Activated naive CD8-positive, alpha-beta T cell treated with anti-CD3 and anti-CD28 coated beads, Interleukin-2, amount 50 U/mL, for 24 hours (primary cell): ENCODE measurements around the gene RPS18.

Experiments
- ATAC-seq: fragments of 150-1000 bp; cut with Tn5 transposase; one replicate; pipeline ENCODE4 v1.10.0; 2021
- DNase-seq: peaks from one replicate; pipeline ENCODE4 v3.0.0; 2021
- H3K27ac Mint-ChIP-seq: one replicate; pipeline ENCODE4 v1.8.0; 2021; ENCODE audit warnings: mild to moderate bottlenecking, mixed read lengths
- H3K27me3 Mint-ChIP-seq: one replicate; pipeline ENCODE4 v1.8.0; 2021; ENCODE audit warnings: mixed read lengths
- H3K36me3 Mint-ChIP-seq: one replicate; pipeline ENCODE4 v1.8.0; 2021; ENCODE audit warnings: low read depth, mixed read lengths
- H3K4me1 Mint-ChIP-seq: one replicate; pipeline ENCODE4 v1.8.0; 2021; ENCODE audit warnings: mixed read lengths
- H3K4me3 Mint-ChIP-seq: one replicate; pipeline ENCODE4 v1.8.0; 2021; ENCODE audit warnings: mild to moderate bottlenecking, moderate library complexity, mixed read lengths
- H3K9me3 Mint-ChIP-seq: one replicate; pipeline ENCODE4 v1.8.0; 2021; ENCODE audit warnings: mixed read lengths

Gene RPS18

DNA sequence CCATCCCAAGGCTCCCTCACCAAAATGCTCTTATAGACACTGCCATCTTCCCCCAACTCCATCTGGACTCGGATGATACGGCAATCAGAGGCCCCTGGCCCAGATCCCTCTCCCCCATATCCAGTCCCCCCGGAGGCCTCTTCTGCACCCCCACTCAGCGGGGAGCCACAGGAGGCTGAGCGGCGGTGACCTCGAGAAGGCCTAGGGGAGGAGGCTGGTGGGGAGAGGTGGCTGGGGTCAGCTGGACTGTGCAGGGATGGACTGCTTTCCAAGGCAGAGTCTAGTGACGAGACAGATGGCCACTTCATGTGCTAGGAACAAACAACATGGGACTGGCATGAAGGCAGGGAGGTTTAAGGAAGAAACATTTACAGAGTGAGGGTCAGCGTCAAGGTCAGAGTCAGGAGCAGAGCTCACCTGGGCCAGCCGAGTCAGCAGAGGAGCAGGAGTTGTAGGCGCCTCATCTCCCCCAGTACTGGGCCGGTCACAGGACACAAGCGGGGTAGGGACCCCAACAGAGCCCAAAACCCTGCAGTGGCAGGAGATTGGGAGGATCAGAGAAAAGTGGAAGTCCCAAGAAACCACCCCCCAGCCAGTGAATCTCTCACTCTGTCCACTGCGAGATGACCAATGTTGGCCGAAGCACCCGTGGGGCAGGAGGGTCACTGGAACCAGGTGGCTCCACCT, 21.3 kb downstream of the RPS18 start:
- no peak overlapping the region for H3K27ac Mint-ChIP-seq
- ATAC-seq = no peak
- peaks cover 26% of the 10 kb centered on the region for H3K36me3 Mint-ChIP-seq
- H3K9me3 Mint-ChIP-seq = no peaks in the 10 kb centered on the region
- H3K27me3 Mint-ChIP-seq = no peaks in the 10 kb centered on the region
- peaks cover 38% of the 10 kb centered on the region for H3K4me1 Mint-ChIP-seq
- H3K4me3 Mint-ChIP-seq = no peak overlapping the region
- DNase-seq = no peak

DNA sequence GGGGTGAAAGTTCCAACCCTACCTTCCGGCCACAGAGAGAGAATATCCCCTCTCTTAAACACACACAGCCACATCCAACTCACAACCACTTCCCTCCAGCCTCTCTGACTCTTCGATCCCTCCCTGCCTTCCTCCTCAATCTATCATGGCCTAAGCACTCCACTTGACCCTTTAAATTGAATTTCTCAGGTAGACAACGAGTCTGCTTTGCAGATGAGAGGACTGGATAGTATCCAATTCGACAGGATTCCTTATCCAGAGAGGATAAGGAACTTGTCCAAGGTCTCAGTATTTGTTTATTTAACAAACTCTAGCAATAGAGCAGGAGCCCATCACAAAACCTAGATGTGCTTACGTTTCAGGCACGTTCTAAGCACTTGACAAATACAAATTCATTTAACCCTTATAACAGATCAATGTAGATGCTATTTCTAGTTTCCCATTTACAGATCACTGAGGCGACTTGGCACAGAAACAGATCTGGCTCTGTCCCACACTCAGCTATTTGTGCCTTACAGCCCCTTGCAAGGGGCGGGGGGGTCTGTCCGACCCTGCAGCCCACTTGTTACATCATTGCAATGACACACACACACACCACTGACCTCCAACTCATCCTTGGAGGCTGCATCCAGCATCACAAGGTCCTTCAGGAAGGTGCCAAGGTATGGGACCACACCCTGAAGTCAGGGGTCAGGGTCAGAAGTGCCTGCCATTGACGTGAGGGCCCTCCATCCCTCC, 22.4 kb downstream of the RPS18 start:
- no peak overlapping the region for H3K27ac Mint-ChIP-seq
- DNase-seq (no peak), ATAC-seq (no peak)
- peaks cover 25% of the 10 kb centered on the region for H3K36me3 Mint-ChIP-seq
- no peak overlapping the region for H3K4me3 Mint-ChIP-seq
- no peaks in the 10 kb centered on the region for H3K27me3 Mint-ChIP-seq
- no peaks in the 10 kb centered on the region for H3K9me3 Mint-ChIP-seq
- H3K4me1 Mint-ChIP-seq = peaks cover 36% of the 10 kb centered on the region

DNA sequence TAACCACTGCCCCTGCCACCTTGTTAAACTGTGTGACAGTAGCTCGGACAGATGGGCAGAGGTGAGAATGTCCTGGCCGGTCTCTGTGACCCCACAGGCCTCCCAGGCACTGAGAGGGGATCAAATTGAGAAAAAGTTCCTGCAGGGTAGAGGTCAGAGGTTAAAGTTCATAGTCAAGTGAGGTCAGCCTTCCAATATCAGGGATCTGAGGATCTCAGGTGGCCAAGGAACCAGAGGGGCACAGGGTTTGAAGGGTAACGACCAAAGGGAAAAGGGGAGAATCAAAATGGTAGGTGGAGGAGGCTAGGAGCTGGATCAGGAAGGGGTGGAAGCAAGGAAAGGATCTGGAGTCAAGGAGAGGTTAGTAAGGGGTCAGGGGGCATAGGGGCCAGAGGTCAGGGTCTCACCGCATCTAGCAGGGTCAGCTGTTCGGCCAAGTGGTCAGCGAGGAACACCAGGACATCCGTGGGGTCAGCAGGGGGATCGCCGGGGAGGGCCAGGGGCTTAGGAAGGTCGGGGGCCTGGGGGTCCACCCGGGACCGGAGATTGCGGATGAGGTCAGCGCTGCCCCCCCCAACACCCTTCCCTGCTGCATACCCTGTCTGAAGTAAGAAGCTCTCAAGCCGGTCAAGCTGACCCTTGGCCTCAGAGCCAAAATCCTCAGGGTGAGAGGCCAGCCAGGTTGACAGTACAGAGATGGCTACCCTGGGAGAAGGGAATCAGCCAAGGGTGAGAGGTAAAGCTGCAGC, 23.9 kb downstream of the RPS18 start:
- H3K4me3 Mint-ChIP-seq = peak overlapping the region; percentile 25
- no peaks in the 10 kb centered on the region for H3K9me3 Mint-ChIP-seq
- no peaks in the 10 kb centered on the region for H3K27me3 Mint-ChIP-seq
- peak overlapping the region; percentile 10 for H3K27ac Mint-ChIP-seq
- no peak for DNase-seq
- H3K4me1 Mint-ChIP-seq = peaks cover 37% of the 10 kb centered on the region
- no peak for ATAC-seq
- peaks cover 22% of the 10 kb centered on the region for H3K36me3 Mint-ChIP-seq

DNA sequence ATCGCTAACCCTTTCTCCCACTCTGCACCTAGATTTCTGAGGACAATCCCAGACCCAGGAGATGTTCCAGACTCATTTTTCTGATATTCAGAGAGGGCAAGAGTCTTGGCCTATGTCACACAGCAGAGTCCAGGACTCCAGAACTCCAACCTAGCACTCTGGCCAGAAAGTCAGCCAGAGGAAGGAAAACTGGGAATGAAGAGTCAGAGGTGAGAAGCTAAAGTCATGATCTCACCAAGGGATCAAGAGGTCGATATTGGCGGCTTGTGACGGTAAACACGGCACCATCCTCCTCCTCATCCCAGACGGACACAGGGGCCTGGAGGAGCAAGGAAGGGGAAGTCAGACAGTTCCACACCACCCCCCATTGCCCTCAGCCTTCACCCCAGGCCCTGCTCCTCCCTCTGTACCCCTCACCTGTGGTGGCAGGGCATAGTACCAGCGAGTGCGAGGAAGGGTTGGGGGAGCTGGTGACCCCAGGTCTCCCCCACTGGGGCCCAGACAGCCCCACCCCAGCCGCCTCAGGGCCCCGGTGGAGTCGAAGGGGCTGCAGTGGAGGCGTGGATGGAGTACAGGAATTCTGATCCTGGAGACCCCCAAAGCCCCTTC, 25.0 kb downstream of the RPS18 start:
- H3K4me1 Mint-ChIP-seq = peaks cover 36% of the 10 kb centered on the region
- H3K36me3 Mint-ChIP-seq = peaks cover 24% of the 10 kb centered on the region
- ATAC-seq (no peak), DNase-seq (no peak)
- no peaks in the 10 kb centered on the region for H3K27me3 Mint-ChIP-seq
- peak overlapping the region; percentile 93 for H3K4me3 Mint-ChIP-seq
- no peaks in the 10 kb centered on the region for H3K9me3 Mint-ChIP-seq
- H3K27ac Mint-ChIP-seq = peak overlapping the region; percentile 59

DNA sequence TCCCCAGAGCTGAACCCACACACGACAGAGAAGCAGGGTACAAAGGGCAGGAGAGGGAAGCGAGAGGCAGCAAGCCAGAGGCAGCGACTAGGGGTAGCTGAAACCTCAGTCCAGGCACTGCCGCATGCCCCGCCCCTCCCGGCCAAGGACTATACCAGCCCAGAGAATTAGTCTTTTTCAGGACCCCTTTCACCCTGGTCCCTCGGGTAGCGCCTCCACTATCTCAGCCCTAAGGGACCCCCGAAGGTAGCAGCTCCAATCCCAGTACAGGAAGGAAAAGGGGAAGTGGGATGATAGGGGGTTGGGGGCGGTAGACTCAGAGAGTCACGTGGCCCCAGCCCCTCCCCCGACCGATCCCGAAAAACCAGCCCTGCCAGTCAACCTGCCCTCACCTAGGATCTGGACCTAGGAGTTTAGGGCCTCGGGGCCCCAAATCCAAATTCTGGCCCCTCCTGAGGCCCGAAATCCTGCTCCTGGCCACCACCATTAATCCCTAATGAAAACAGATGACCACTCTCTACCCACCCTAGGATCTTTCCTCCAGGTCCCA, 25.6 kb downstream of the RPS18 start:
- DNase-seq (no peak), ATAC-seq (no peak)
- Mint-ChIP-seq H3K4me3 (peak overlapping the region; percentile 93), H3K4me1 (peaks cover 34% of the 10 kb centered on the region), H3K36me3 (peaks cover 30% of the 10 kb centered on the region), H3K27ac (peak overlapping the region; percentile 59), H3K9me3 (no peaks in the 10 kb centered on the region), H3K27me3 (no peaks in the 10 kb centered on the region)

DNA sequence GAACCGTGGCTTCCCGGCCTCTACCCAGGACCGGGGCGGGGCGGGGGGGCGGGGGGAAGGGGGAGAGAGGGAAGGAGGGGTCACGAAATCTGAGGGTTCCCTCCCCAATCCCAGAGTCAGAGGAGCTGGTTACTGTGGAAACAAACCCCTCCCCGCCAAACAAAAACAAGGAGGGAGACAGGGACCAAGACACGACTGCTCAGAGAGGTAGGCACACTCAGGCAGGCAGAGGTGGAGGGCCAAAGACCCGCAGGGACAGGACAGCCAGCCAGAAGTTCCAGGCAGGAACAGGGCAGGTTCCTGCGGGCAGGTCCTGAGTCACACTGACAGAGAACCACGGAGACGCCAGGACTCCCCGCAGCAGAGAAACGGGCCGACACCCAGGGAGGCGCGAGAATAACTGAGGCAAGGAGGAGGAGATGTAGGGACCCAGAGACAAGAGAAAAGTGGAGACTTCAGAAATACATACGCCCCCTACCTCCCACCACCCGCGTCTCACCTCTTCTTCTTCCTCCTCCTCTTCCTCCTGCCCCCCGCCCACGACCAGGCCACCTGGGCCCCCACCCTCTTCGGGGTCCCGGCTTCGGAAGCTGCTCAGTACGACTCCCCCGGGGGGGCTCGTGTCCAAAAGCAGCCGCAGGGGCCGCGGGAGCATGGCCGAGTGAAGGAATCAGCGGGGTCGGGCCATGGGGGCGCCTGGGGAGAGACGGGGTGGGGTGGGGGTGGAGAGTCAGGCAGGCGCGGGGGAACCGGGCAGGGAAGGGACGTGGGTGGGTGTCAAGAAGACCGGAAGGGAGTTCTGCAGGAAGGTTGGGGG, 26.3 kb downstream of the RPS18 start:
- Mint-ChIP-seq H3K27ac (peak overlapping the region; percentile 98), H3K4me3 (peak overlapping the region; percentile 93), H3K36me3 (peaks cover 29% of the 10 kb centered on the region), H3K9me3 (no peaks in the 10 kb centered on the region), H3K4me1 (peaks cover 33% of the 10 kb centered on the region), H3K27me3 (no peaks in the 10 kb centered on the region)
- peak; percentile 66 for DNase-seq
- peak; percentile 44 for ATAC-seq

DNA sequence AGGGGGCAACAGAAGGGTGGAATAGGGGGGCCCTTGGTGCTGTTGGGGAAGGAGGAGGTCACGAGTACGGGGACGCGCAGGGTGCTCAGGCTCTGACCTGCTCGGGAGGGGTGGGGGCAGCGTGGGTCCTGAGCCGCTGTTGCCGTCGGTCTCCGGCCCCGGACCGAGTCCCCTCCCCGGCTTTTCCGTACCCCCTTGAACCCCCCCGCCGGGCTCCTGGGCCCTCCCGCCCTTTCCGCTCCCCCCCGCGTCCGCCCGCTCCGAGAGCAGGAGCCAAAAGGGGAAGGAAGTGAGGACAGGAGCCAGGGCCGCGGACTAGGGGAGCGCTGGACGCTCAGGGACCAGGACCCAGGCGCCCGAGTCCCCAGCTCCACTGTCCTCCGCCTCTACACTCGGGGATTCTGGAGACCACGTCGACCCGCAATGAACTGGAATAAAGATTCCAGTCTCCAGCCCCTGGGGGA, 26.9 kb downstream of the RPS18 start, which contains the start of gene RGL2:
TSS of gene RGL2 (minus strand) at position 170 of the 464 bp plus-strand sequence. CDS start 332 bp downstream, outside the sequence.
- Mint-ChIP-seq H3K36me3 (peaks cover 34% of the 10 kb centered on the region), H3K9me3 (no peaks in the 10 kb centered on the region), H3K4me1 (peaks cover 36% of the 10 kb centered on the region), H3K4me3 (peak within 1 kb of the TSS; percentile 93), H3K27ac (peak within 1 kb of the TSS; percentile 98), H3K27me3 (no peaks in the 10 kb centered on the region)
- DNase-seq (peak; percentile 69), ATAC-seq (peak; percentile 21)

DNA sequence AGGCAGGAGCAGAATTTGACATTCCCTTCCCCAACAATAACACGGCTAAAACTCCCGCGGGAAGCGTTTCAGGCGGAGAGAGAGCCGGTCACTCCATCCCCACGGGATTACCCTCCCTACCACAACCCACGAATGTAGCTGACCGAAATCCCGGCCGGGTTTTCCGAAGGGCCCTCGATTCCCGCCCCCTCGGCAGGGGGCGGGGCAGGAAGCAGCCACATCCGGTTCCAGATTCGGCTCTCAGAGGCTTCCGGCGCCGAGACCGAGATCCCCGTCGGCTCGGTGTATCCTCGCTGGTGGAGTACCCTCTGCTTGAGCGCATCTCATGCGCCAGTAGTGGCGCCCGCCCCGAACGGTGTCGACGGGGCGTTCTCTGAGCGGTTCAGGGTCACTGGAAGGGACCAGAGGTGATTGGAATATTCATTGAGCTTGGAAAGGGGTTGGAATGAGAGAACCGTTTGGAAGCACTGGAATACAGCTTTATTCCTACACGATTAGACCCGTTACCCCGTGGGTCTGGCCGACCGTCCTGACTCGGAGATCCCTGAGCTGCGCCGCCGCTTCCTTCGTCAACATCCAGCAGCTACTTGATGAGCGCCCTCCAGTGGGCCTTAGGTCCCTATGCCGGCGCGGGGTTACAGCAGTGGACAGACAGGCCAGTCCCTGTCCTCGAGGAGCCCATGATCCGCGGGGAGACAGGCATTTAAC, 27.5 kb downstream of the RPS18 start:
- Mint-ChIP-seq H3K36me3 (peaks cover 35% of the 10 kb centered on the region), H3K4me1 (peaks cover 40% of the 10 kb centered on the region), H3K27ac (peak overlapping the region; percentile 98), H3K9me3 (no peaks in the 10 kb centered on the region), H3K4me3 (peak overlapping the region; percentile 93), H3K27me3 (no peaks in the 10 kb centered on the region)
- ATAC-seq (peak; percentile 86), DNase-seq (peak; percentile 96)

DNA sequence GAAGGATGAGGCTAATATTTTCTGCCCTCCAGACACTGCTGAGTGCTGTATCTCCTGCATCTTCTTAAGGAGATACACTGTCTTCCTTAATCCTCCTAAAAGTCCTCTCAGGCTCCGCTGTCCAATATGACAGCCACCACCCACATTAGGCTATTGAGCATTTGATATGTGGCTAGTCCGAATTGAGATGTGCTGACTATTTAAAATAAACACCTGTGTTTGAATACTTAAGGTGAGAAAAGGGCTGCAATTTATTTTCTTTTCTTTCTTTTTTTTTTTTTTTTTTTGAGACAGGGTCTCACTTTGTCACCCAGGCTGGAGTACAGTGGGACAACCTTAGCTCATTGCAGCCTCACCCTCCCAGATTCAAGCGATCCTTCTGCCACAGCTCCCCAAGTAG, 30.0 kb downstream of the RPS18 start:
- Mint-ChIP-seq H3K36me3 (peaks cover 47% of the 10 kb centered on the region), H3K27me3 (no peaks in the 10 kb centered on the region), H3K4me3 (peak overlapping the region; percentile 3), H3K9me3 (no peaks in the 10 kb centered on the region), H3K27ac (no peak overlapping the region), H3K4me1 (peaks cover 54% of the 10 kb centered on the region)
- ATAC-seq = no peak
- DNase-seq = no peak

DNA sequence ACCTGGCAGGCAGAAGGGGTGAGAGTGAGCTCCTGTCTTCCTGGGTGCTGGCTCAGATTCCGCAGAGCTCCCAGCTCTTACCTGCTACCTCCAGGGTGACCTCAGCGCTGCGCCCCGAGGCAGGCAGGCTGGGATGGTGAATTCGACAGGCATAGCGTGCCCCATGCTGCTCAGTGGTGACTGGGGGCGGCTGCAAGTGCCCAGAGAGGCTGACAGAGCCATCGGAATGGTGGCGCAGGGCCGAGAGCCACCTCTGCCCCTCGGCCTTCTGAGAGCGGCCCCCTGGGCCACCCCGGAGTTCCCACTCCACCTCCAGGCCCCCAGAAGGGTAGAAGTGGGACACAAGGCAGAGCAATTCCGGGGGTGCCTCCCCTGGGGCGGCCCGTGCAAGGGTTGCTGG, 32.3 kb downstream of the RPS18 start:
- no peaks in the 10 kb centered on the region for H3K9me3 Mint-ChIP-seq
- peak overlapping the region; percentile 87 for H3K27ac Mint-ChIP-seq
- H3K4me3 Mint-ChIP-seq = no peak overlapping the region
- no peaks in the 10 kb centered on the region for H3K27me3 Mint-ChIP-seq
- ATAC-seq (no peak), DNase-seq (no peak)
- H3K4me1 Mint-ChIP-seq = peaks cover 58% of the 10 kb centered on the region
- peaks cover 55% of the 10 kb centered on the region for H3K36me3 Mint-ChIP-seq

DNA sequence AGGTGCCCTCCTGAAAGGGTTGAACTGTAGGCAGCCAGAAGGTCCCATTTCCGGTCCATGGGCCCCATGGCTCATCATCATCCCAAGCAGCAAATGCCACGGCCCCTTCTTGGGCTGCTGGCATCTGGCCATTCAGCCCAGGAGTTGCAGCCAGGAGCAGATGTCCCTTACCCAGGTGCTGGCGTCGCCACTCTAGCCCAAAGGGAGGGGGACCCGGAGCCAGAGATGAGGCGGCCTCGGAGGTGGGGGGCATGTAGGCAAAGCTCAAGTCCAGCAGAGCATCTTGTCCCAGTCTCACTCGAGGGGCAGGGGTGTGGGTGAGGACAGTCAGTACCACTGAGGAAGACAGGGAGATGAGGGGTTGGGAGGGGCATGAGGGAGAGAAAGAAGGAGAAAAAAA, 33.2 kb downstream of the RPS18 start:
- Mint-ChIP-seq H3K27ac (peak overlapping the region; percentile 52), H3K36me3 (peaks cover 51% of the 10 kb centered on the region), H3K27me3 (no peaks in the 10 kb centered on the region), H3K4me3 (no peak overlapping the region), H3K4me1 (peaks cover 51% of the 10 kb centered on the region), H3K9me3 (no peaks in the 10 kb centered on the region)
- ATAC-seq (no peak), DNase-seq (no peak)

DNA sequence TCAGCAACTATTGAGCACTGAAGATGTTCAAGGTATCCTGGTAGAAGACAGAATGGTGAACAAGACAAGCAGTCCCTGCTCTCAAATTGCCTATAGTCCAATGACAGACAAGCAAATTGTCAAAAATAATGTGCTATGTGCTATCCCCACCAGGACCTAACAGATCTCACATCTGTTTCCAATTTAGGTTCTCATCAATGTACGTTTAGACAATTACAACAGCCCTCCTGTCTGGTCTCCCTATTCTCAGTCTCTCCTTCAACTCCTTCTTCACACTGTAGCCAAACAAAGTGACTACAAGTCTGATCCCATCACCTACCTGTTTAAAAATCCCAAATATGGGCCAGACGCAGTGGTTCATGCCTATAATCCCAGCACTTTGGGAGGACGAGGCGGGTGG, 34.5 kb downstream of the RPS18 start:
- Mint-ChIP-seq H3K9me3 (no peaks in the 10 kb centered on the region), H3K4me1 (peaks cover 46% of the 10 kb centered on the region), H3K27ac (peak overlapping the region; percentile 52), H3K4me3 (no peak overlapping the region), H3K27me3 (no peaks in the 10 kb centered on the region), H3K36me3 (peaks cover 51% of the 10 kb centered on the region)
- DNase-seq (no peak), ATAC-seq (no peak)
